ENCODE data around the gene ZNF93. TPM values are rescaled to one million over a fixed set of nuclear protein-coding genes. Genes with fewer than 3 reads are reported as not detected.
"Not testable (repeated sequence)": the region's sequence is repeated elsewhere in the genome, so short reads cannot be mapped to it uniquely, and the experiment has no call there.

Gene ZNF93
- total RNA-seq (2014; rRNA removed; shearing (Covaris generic)) = 0.05 and 0.10 TPM in 2 replicates
- 0.20 TPM in 1 of 2 replicates, not detected in the other for polyA plus RNA-seq (2015; cell fraction: cytosol; rRNA removed)
- 0.04 TPM in 1 of 2 replicates, not detected in the other for polyA plus RNA-seq (2015; cell fraction: nucleus; rRNA removed)

DNA sequence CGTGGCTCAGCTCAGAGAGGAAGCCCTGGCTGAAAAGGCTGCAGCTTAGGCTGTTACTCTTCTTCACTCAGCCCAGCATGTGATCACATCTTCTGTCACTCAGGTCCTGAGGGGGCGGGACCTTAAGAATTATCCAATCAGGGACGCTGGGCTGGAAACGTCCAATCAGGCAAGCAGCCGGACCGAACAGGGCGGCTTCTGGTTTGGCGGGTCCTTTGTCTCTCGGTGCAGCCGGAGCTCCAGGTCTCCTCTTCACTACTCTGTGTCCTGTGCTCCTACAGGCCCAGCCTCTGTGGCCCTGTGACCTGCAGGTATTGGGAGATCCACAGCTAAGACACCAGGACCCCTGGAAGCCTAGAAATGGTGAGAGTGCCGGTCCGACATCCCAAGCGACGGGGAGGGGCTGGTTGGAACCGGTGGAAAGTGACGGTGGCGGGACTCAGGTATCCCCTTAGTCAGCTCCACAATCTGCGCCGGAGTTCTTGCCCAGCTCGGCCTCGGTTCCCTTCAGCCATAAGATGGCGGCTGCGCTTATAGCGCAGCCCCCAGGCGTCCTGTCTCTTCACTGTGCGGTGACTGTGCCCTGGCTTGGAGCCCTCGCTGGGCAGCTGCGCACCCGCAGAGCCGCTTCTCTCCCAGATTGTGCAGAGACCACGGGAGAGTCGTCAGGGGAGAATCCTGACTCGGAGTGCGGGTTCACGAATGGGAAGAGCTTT lies at the start of gene ZNF93:
TSS of gene ZNF93 (plus strand) at position 218 of the 716 bp plus-strand sequence. CDS start at position 361, 143 bp downstream.
- DNase-seq (ENCODE audit: low read depth) = peak; percentile 14

DNA sequence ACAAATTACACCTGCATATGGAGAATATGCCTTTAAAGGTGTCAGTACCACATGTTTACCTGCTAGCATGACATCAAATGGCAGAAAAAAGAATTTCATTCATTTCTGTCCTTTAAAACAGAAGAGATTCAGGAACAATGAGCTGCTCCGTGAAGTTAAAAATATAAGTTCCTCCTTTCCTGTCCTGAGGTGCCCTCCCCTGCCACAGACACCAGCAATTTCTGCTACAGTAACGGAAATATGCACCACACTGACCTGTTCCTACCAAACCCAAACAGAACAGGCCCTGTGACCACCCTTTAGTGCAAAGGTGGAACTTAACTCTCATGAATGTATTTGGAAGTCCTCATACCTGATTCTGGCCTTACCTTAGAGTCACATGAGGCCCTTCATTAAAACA lies 49.0 kb upstream of the ZNF93 start:
- not testable (repeated sequence) for DNase-seq (ENCODE audit: low read depth)

DNA sequence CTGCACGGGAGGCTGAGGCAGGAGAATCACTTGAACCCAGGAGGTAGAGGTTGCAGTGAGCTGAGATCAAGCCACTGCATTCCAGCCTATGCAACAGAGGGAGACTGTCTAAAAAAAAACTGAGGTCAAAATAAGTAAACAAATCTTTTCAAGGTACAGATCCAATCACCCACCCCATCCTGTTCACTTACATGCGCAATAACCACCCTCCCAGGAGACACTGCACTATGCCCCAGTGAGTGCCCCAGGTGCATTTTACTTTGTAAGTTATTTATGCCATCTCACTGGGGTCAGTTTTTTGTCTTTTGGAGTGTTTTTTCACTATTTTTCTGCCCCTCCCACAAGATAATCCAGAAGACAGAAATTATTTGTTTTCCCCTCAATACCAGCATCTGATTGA lies 42.0 kb upstream of the ZNF93 start:
- DNase-seq (ENCODE audit: low read depth) = no peak

DNA sequence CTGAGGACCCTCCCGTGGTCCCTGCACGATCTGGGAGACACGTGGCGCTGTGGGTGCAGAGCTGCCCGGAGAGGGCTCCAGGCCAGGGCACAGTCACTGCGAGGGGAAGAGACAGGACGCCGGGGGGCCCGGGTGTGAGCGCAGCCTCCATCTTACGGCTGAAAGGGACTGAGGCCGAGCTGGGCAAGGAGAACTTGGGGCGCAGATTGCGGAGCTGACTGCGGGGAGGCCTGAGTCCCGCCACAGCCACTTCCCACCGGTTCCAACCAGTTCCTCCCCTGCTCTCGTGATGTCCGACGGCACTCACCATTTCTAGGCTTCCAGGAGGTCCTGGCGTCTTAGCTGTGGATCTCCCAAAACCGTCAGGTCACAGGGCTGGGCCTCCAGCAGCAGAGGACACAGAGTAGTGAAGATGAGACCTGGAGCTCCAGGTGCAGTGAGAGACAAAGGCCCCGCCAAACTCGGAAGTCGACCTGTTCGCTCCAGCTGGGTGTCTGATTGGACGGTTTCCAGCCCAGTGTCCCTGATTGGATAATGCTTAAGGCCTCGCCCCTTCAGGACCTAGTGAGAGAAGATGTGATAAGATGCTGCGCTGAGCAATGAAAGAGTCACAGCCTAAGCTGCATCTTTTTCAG lies 39.9 kb upstream of the ZNF93 start:
- no peak for DNase-seq (ENCODE audit: low read depth)

DNA sequence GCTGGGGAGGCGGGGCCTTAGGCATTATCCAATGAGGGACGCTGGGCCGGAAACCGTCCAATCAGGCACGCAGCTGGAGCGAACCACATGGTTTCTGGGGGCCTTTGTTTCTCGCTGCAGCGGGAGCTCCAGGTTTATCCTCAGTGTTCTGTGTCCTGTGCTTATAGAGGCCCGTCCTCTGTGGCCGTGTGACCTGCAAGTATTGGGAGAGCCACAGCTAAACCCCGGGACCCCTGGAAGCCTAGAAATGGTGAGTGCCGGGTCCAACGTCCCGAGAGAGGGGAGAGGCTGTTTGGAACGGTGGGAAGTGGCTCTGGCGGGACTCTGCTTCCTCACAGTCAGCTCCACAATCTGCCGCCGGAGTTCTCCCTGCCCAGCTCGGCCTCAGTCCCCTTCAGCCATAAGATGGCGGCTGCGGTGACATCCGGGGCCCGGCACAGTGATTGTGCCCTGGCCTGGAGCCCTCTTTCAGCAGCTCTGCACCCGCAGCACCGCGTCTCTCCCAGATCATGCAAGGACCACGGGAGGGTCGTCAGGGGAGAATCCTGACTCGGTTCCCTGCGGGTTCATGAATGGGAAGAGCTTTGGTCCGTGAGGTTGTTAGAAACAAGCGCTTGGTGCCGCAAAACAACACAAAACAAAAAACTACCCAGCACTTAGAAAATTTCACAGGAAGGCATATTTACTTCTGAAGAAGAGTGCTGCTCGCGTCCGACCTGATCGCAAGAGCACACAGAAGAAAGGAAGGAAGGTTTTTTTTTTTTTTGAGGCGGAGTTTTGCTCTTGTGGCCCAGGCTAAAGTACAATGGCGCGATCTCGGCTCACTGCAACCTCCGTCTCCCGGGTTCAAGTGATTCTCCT lies 34.8 kb upstream of the ZNF93 start, which contains the start of gene ZNF253:
TSS of gene ZNF253 (plus strand) at position 133 of the 861 bp plus-strand sequence. CDS start at position 248, 115 bp downstream.
- peak; percentile 18 for DNase-seq (ENCODE audit: low read depth)

DNA sequence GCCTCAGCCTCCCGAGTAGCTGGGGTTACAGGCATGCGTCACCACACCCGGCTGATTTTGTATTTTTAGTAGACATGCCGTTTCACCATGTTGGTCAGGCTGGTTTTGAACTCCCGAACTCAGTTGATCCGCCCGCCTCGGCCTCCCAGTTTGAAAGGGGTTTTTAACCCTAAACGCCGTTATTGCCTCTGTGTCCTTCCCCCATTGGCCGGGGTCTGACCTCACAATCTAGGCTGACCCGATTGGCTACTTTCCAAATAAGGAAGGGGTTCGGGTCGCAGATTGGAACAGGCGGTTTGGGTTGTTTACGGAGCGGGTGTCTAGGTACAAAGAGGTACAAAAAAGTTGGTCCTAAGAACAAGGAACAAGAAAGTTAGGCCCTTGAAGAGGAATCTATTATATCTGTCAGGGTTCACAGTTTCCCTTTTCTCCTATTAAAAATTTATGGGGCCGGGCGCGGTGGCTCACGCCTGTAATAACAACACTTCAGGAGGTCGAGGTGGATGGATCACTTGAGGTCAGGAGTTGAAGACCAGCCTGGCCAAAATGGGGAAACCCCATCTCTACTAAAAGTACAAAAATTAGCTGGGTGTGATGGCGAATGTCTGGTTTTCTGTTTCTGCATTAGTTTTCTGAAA lies 34.0 kb upstream of the ZNF93 start:
- DNase-seq (ENCODE audit: low read depth) = no peak

DNA sequence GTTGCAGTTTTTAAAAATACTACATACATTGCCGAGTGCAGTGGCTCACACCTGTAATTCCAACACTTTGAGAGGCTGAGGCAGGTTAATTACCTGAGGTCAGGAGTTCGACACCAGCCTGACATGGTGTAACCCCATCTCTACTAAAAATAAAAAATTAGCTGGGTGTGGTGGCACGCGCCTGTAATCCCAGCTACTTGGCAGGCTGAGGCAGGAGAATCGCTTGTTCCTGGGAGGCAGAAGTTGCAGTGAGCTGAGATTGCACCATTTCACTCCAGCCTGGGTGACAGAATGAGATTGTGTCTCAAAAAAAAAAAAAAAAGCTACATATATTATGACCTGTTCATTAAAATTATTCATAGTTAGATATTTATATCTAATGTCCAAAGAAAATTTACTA lies 30.7 kb upstream of the ZNF93 start:
- not testable (repeated sequence) for DNase-seq (ENCODE audit: low read depth)

DNA sequence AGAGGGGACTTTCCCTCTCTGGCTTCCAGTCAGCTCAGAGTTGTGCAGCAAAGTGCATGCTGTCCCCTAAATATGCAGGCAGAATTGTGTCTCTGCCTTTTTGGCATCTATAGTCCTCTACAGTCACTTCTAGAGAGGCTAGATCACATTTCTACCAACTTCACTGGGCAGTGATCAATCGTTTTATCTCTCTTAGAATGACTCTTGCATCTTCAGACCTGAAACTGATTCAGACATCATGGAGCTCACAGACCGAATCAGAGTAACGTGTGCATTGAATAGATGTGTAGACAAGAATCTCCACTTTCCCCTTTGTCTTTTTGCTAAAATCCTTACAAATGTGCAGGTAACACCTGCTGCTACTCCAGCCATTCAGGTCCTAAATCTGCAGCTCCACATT lies 28.8 kb upstream of the ZNF93 start:
- DNase-seq (ENCODE audit: low read depth) = no peak

DNA sequence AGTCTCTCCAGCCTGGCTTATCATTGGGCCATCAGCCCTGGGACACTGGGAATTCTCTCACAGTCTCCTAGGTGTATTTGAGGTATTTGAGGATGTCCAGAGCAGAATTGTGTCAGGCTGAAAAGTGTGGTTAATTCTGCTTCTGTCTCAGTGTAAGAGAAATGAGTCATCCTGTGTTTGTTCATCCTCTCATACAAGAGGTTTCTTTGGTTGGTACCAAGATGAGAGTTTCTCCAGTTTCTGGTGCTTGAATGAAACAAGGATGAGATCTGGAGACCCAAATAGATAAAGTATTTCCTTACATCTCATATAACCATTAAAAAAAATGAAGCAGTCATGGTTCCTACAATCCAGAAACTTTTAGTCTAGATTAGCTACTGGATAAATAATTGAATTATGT lies 27.4 kb upstream of the ZNF93 start:
- no peak for DNase-seq (ENCODE audit: low read depth)

DNA sequence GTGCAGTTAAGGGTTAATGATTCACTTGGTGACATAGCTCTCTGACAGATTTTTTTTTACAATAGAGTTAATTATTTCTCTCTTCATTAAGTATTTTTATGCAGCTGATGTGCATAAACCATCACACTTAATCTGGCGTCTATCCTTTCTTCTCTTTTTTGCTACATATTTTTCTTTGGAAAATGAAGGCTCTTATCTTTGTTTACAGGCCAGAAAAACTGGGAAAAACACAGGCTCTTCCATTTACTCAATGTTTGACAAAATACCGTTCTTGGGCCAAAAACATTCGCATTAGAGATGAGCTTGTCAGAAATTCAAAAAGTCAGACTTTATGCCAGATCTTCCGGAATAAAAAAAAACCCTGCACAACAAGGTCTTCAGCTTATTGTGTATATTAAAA lies 23.0 kb upstream of the ZNF93 start:
- no peak for DNase-seq (ENCODE audit: low read depth)

DNA sequence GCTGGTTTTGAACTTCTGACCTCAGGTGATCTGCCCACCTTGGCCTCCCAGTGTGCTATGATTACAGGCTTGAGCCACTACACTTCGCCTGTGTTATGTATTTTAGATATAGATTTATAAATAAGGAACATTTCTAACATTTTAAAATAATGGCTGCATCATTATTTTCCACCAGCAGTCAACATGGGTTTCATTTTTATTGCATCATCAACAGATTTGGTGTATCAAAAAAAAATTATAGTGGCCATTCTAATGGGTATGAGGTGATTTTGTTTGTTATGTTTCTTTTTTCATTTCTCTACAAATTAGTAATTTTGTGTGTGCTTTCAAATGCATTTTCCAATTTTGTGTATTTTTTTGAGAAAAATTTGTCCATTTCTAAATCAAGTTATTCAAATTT lies 16.2 kb upstream of the ZNF93 start:
- no peak for DNase-seq (ENCODE audit: low read depth)

DNA sequence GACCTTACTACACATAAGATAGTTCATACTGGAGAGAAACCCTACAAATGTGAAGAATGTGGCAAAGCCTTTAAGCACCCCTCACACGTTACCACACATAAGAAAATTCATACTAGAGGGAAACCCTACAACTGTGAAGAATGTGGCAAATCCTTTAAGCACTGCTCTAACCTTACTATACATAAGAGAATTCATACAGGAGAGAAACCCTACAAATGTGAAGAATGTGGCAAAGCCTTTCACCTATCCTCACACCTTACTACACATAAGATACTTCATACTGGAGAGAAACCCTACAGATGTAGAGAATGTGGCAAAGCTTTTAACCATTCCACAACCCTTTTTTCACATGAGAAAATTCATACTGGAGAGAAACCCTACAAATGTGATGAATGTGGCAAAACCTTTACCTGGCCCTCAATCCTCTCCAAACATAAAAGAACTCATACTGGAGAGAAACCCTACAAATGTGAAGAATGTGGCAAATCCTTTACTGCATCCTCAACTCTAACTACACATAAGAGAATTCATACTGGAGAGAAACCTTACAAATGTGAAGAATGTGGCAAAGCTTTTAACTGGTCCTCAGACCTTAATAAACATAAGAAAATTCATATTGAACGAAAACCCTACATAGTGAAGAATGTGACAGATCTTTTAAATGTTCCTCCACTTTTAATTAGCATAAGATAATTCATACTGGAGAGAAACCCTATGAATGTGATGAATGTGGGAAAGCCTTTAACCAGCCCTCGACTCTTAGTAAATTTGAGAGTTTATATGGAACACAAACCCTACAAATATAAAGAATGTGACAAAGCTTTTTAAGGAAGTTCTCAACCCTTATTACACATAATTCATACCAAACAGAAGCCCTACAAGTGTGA lies 8.4 kb upstream of the ZNF93 start:
- not testable (repeated sequence) for DNase-seq (ENCODE audit: low read depth)

DNA sequence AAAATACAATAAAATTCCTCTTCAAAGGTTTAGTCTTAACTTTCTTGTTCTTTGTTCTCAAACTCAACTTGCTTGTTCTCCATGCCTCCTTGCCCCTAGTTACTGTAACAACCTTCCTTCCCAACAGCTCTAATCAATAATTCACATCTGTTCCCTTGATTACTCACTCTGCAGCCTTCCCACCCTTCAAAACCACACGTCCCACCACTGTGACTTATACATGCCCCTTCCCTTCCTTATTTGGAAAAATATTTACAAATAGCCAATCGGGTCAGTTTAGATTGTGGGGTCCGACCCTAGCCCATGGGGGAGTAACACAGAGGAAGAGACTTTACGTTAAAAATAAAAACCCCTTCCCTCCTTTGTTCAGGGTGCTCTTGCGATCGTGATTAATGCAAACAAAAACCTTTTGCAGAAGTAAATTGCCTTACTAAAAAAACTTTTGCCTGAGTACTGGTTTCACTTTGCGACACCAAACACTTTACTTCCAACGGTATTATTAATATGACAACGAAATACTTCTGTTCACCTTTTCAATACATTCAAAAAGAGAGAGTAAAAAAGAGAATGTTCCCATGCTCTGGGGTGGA lies 512 bp upstream of the ZNF93 start:
- no peak for DNase-seq (ENCODE audit: low read depth)

DNA sequence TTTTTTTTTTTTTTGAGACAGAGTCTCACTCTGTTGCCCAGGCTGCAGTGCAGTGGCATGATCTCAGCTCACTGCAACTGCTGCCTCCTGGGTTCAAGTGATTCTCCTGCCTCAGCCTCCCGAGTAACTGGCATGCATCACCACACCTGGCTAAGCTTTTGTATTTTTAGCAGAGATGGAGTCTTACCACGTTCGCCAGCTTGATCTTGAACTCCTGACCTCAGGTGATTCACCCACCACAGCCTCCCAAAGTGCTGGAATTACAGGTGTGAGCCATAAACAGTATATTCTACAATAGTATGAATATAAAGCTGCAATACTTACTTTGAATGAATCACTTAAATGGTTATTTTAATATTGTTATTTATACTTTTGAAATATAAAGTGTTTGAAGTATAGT lies 6.8 kb downstream of the ZNF93 start:
- DNase-seq (ENCODE audit: low read depth) = not testable (repeated sequence)

DNA sequence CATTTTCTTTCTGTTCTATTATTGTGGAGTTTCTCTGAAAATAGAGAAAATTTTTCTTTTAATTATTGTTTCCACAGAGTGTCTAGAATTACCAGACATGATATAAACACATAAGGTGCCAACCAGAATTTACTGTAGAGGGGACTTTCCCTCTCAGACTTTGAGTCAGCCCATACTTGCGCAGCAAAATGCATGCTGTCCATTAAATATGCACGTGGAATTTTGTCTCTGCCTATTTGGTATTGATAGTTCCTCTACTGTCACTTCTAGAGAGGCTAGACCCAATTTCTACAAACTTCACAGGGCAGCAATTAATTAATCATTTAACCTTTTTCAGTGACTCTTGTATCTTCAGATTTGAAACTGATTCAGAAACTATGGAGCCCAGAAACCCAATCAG lies 8.9 kb downstream of the ZNF93 start:
- DNase-seq (ENCODE audit: low read depth) = no peak

DNA sequence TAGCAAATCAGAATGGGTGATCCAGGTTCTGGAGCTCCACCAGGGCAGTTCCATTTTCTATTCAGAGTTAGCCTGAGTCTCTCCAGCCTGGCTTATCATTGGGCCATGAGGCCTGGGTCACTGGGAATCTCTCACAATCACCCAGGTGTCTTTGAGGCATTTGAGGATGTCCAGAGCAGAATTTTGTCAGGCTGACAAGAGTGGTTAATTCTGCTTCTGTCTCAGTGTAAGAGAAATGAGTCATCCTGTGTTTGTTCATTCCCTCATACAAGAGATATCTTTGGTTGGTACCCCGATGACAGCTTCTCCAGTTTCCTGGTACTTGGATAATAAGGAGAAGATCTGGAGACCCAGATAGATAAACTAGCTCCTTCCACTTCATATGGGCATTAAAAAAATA lies 10.4 kb downstream of the ZNF93 start:
- DNase-seq (ENCODE audit: low read depth) = no peak

DNA sequence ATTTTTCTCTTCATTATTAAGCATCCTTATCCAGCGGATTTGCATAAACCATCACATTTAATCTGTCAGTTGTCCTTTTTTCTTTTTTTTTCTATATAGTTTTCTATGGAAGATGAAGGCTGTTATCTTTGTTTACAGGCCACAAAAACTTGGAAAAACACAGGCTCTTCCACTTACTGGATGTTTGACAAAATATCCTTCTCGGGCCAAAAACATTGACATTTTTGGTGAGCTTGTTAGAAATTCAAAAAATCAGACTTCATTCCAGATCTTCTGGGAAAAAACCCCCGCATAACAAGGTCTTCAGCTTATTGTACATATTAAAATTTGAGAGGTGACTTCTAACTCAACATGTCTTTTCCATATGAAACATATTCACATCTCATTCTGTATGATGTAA lies 13.8 kb downstream of the ZNF93 start:
- DNase-seq (ENCODE audit: low read depth) = no peak

DNA sequence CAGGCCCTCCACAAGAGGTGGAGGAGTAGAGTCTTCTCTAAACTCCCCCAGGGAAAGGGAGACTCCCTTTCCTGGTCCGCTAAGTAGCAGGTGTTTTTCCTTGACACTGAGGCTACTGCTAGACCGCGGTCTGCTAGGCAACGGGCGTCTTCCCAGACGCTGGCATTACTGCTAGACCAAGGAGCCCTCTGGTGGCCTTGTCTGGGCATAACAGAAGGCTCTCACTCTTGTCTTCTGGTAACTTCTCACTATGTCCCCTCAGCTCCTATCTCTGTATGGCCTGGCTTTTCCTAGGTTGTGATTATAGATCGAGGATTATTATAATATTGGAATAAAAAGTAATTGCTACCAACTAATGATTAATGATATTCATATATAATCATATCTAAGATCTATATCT lies 29.7 kb downstream of the ZNF93 start:
- not testable (repeated sequence) for DNase-seq (ENCODE audit: low read depth)

DNA sequence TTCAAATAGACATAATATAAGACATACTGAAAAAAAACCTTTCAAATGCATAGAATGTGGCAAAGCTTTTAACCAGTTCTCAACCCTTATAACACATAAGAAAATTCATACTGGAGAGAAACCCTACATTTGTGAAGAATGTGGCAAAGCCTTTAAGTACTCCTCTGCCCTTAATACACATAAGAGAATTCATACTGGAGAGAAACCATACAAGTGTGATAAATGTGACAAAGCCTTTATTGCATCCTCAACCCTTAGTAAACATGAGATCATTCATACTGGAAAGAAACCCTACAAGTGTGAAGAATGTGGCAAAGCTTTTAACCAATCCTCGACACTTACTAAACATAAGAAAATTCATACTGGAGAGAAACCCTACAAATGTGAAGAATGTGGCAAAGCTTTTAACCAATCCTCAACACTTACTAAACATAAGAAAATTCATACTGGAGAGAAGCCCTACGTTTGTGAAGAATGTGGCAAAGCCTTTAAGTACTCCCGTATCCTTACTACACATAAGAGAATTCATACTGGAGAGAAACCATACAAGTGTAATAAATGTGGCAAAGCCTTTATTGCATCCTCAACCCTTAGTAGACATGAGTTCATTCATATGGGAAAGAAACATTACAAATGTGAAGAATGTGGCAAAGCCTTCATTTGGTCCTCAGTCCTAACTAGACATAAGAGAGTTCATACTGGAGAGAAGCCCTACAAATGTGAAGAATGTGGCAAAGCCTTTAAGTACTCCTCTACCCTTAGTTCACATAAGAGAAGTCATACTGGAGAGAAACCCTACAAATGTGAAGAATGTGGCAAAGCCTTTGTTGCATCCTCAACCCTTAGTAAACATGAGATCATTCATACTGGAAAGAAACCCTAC lies 32.9 kb downstream of the ZNF93 start:
- DNase-seq (ENCODE audit: low read depth) = not testable (repeated sequence)

All from HT1080 (cell line).